ENCODE results near the gene SHROOM4.

SHROOM4 gene

GRCh38 chrX:50778272-50778671 is 35.7 kb downstream of the SHROOM4 start:
- no peak for DNase-seq (ENCODE audit: low spot score)

GRCh38 chrX:50776248-50776647 is 37.7 kb downstream of the SHROOM4 start:
- no peak for DNase-seq (ENCODE audit: low spot score)

GRCh38 chrX:50771382-50771781 is 42.6 kb downstream of the SHROOM4 start:
- no peak for DNase-seq (ENCODE audit: low spot score)

GRCh38 chrX:50770702-50771101 is 43.3 kb downstream of the SHROOM4 start:
- no peak for DNase-seq (ENCODE audit: low spot score)

- DNase-seq (ENCODE audit: low spot score): no peak
Observed at GRCh38 chrX:50769389-50770063, 44.5 kb downstream of the SHROOM4 start.

- no peak for DNase-seq (ENCODE audit: low spot score)
Observed at GRCh38 chrX:50768801-50769200, 45.2 kb downstream of the SHROOM4 start.

GRCh38 chrX:50765986-50766385 is 48.0 kb downstream of the SHROOM4 start:
- DNase-seq (ENCODE audit: low spot score): no peak

- DNase-seq (ENCODE audit: low spot score): no peak
Observed at GRCh38 chrX:50762578-50762977, 51.4 kb downstream of the SHROOM4 start.

GRCh38 chrX:50756276-50756675 is 57.7 kb downstream of the SHROOM4 start:
- DNase-seq (ENCODE audit: low spot score): no peak

- DNase-seq (ENCODE audit: low spot score): no peak
Observed at GRCh38 chrX:50751091-50751490, 62.9 kb downstream of the SHROOM4 start.

GRCh38 chrX:50747471-50747900 is 66.5 kb downstream of the SHROOM4 start:
- peak; percentile 2 for DNase-seq (ENCODE audit: low spot score)

- DNase-seq (ENCODE audit: low spot score): no peak
Observed at GRCh38 chrX:50736656-50737055, 77.3 kb downstream of the SHROOM4 start.

GRCh38 chrX:50726296-50726695 is 87.7 kb downstream of the SHROOM4 start:
- DNase-seq (ENCODE audit: low spot score): no peak

GRCh38 chrX:50725310-50725709 is 88.7 kb downstream of the SHROOM4 start:
- no peak for DNase-seq (ENCODE audit: low spot score)

GRCh38 chrX:50723006-50723405 is 91.0 kb downstream of the SHROOM4 start:
- DNase-seq (ENCODE audit: low spot score): no peak

- no peak for DNase-seq (ENCODE audit: low spot score)
Observed at GRCh38 chrX:50721764-50722521, 92.1 kb downstream of the SHROOM4 start.

- no peak for DNase-seq (ENCODE audit: low spot score)
Observed at GRCh38 chrX:50719614-50720013, 94.4 kb downstream of the SHROOM4 start.

- no peak for DNase-seq (ENCODE audit: low spot score)
Observed at GRCh38 chrX:50718776-50719175, 95.2 kb downstream of the SHROOM4 start.

GRCh38 chrX:50716706-50717105 is 97.3 kb downstream of the SHROOM4 start:
- DNase-seq (ENCODE audit: low spot score): no peak

- DNase-seq (ENCODE audit: low spot score): no peak
Observed at GRCh38 chrX:50712777-50713176, 101.2 kb downstream of the SHROOM4 start.

- no peak for DNase-seq (ENCODE audit: low spot score)
Observed at GRCh38 chrX:50711907-50712306, 102.1 kb downstream of the SHROOM4 start.

GRCh38 chrX:50707955-50708699 is 105.9 kb downstream of the SHROOM4 start:
- no peak for DNase-seq (ENCODE audit: low spot score)

- no peak for DNase-seq (ENCODE audit: low spot score)
Observed at GRCh38 chrX:50707405-50707804, 106.6 kb downstream of the SHROOM4 start.
